Measurements from ENCODE around the gene CRELD1. TPM values are rescaled to one million over a fixed set of nuclear protein-coding genes. Genes with fewer than 3 reads are reported as not detected.

CRELD1 gene
- total and polyA plus RNA-seq, 9 of the 15 experiments (the other 6 are each of a cell fraction or from before 2014, with no cell fraction given), result 3.3 to 25.8 (median 16.5) TPM

DNA sequence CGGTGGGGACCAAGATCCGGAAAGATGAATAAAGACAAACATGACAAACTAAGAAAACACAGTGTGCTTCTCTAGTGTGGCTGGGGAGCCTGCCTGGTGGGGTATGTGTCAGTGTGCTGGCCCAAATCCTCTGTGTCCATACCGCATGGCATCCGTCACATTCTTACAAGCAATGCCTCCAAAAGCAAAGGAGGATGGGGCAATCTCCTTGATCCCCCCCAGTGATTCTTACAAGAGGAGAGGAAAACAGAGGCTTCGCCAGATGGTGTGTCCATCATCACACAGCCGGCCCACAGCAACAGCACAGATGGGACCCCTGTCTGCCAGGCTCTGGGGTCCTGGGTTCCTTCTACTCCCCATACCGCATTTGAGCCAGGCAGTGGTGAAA lies 17.3 kb upstream of the CRELD1 start (continued):
- TF ChIP-seq MAX (CRISPR knock-in tag; IDR thresholded peaks at IDR 0.05) (peak; percentile 9; the same call in 1 of the 2 replicates), CBX3 (IDR thresholded peaks at IDR 0.05; ENCODE audit: borderline replicate concordance in 1 of 2, low read length in 2 of 2) (no peak), ATF3 (IDR thresholded peaks at IDR 0.05) (no peak), ATF3 (CRISPR knock-in tag; conservative IDR thresholded peaks at IDR 0.05) (0 out of 2 replicates have a peak, but pooled peaks have one; percentile 17), MIER1 (IDR thresholded peaks at IDR 0.05; ENCODE audit: low read depth) (no peak), EP300 (IDR thresholded peaks at IDR 0.05; ENCODE audit: low read length) (no peak), CREB3L1 (IDR thresholded peaks at IDR 0.05; ENCODE audit: borderline replicate concordance, low read depth) (0 out of 2 replicates have a peak, but pooled peaks have one; percentile 3)
